ENCODE measurements around the gene NUP93.

The NUP93 gene

DNA sequence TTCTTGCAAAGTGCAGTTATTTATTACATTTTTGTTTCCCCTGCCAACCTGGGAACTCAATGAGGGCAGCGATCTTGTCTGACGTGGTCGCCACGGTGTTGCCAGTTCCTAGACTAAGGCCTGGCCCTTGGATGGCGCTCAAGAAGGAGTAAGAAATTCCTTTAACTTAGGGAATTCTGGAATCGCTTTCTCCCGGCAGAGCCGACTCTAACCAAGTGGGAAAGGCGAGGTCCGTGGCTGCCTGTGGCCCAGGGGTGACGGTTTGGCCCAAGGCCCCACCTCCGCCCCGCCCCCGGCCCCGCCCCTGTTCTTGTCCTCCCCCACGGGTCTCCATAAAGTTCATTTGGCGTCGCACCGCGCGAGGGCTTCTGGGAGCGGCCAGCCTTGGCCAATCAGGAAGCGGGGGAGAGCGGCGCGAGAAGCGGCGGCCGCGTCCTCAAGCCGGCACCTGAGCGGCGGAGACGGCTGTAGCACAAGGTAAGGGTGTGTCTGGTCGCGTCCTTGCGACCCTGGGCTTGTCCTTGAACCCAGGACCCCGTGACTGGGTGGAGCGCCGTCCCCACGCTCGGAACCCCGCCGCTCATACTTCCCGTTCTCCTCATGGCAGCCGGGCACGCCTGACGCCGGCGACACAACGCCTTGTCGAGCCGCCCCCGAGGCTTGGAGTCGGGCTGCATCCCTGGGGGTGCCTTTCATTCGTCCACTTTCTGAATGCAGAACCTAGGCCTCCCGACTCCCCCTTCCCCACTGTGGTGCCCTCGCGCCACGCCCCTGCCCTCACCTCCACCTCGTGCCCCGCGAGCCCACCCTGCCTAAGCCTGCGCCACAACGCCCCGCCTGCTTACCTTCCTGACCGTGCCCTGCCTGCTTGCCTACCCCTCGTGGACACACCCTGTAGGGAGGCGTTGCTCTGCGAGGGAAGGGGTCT is at the start of gene NUP93:
NUP93 (plus strand) TSS at position 395 of the 928 bp plus-strand sequence. CDS start 18,119 bp downstream, outside the sequence.
- DNase-seq (ENCODE audit: low spot score) = peak; percentile 89

DNA sequence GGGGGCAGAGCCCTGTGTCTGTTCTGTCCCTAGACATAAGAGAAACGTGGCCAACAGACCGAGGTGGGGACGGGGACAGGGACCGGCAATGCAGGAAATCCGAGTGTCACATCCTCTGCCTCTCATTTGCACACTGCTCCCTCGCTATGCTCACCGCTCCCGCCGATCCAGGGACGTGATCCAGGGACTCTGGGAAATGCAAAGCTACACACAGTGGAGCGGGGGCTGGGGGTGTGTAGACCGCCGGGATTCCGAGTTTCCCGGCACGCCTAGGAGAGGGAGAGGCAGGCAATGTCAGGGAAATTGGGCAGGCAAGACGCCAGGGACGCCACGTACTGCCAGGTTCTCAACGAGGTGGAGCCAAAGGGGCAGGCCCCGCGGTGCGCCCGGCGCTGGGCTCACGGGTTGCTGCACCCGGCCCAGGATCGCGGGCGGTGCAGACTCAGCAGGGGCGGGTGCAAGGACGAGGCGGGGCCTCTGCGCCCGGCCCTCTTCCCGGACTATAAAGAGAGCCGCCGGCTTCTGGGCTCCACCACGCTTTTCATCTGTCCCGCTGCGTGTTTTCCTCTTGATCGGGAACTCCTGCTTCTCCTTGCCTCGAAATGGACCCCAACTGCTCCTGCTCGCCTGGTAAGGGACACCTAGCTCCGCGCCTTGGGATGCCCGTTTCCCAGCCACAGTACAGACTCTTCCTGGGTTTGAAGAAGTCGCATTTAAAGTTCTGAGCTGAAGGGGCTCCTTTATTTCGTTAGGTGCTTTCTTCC is 47.8 kb upstream of the NUP93 start, which contains the start of gene MT1X:
MT1X (plus strand) TSS at position 532 of the 764 bp plus-strand sequence; CDS start at position 603, 71 bp downstream.
- peak; percentile 73 for DNase-seq (ENCODE audit: low spot score)

DNA sequence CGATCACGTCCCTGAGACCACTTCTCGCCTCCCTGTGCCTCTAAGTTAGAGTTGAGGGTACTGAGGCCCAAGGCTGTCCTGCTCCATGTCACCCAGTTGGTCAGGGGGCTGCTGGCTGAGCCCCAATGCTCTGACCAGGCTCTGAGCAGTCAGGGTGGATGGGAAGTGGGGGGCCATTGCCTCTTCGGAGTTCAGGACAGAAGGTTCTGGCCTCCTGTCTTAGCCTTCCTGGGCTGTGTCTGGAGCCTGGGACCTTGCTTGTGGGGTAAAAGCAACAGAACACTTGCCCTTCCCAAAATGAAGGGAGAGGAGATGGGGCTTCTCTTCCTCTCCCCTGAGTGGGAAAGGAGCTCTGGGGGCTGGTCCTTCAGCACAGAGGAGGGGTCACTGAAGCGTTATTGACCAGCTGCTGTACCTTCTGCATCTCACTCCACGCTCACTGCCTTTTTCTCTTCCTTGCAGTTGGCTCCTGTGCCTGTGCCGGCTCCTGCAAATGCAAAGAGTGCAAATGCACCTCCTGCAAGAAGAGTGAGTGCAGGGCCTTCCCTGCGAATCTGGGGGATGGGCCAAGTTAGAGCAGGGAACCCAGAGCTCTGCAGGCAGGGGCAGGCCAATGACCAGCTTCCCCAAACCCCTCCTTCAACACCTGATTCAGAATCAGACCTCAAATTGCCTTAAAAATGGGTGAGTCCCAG is 47.1 kb upstream of the NUP93 start:
- no peak for DNase-seq (ENCODE audit: low spot score)

DNA sequence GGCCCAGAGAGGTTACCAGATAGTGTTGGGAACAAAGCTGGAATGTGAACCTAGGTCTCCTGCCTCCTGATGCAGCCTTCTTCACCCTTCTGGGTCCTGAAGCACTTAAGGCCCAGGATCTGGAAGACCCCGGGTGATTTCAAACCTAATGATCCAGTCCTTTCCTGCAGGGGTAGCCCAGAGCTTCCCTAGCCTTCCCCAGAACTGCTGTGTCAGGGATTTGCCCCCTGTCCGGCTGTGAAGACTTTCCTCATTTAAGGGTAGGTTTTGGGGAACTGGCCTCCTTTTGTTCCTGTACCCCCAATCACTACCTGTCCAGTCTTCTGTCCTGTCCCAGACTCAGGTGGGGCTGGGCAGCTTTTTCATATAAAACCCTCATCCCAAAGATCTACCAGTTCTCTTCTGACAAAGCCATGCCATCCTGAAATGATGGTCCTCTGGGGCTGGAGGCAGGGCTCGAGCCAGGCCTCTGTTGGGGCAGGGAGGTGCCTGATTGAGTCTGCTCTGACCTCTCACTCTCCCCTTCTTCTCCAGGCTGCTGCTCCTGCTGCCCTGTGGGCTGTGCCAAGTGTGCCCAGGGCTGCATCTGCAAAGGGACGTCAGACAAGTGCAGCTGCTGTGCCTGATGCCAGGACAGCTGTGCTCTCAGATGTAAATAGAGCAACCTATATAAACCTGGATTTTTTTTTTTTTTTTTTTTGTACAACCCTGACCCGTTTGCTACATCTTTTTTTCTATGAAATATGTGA is 46.3 kb upstream of the NUP93 start:
- DNase-seq (ENCODE audit: low spot score) = no peak

DNA sequence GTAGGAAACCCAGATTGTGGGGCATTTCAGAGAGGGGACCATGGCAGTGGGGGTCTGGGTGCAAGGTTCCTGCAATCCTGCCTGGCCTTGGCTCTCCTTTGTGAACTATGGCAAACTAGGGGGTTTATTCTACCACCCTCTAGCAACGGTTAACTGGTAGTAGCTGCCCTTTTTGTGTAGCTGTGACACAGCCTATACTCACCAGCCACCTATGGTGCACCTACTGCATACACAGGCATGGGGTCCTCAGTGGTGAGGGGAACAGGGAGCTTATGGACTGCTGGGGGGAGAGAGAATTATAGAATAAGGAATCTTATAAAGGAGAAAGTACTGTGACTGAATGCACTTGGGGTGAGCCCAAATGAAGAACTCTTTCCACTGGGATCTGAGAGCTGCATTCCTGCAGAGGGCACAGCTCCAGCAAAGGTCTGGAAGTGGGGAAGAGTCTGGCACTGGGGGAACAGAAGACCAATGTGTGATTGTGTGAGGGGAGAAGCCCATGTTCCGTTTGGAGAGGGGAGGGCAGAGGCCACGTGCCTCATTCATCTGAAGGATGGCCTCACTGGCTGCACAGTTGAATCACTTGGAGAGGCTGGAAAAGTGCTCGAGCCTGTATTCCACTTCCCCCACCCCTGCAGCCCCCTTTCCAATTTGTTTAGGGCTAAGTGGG is 45.5 kb upstream of the NUP93 start:
- DNase-seq (ENCODE audit: low spot score) = no peak

DNA sequence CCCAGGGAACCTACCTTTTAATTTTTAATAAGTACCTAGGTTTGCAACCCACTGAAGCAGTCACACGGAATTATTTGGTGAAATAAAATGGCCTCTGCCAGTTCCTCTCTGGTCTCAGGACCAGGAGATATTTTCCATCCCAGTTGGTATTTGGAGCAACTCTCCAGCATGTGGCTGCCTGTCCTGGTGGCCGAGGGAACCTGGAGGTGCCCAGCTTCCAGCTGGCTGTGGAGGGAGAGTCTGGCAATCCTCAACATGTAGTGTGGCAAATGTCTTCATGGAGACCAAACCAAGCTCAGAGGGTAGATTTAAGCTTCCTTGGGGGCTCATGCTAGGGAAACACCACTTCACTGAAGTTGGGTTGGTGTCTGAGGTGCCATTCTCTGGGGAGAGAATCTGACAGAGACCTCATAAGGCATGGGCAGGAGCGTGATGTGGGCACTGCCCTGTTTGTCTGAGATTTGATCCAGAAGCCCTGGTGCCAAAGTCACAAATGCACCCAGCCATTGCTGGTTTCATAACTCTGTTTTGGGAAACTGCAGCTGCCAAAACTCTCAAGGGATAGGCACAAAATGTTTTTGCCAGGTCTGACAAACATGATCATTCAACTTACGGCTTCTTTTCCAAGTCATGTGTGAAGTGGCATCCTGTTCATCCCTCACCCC is 44.9 kb upstream of the NUP93 start:
- no peak for DNase-seq (ENCODE audit: low spot score)

DNA sequence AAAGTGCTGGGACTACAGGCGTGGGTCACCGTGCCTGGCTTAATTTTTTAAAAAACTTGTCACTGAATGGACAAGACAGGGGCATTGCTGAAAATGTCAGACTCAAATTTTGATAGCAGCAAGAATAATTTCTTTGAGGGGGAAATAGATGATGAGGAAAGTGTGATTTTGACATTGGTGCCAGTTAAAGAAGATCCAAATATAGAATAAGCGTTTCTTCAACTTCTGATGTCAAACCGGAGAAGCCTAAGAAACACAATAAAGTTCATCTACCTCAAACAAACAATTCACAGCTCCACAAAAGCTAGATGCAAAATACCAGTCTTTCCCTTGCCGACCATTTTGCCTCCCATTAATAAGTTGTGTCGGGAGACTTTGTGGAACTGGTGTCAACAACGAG is 43.2 kb upstream of the NUP93 start:
- no peak for DNase-seq (ENCODE audit: low spot score)

DNA sequence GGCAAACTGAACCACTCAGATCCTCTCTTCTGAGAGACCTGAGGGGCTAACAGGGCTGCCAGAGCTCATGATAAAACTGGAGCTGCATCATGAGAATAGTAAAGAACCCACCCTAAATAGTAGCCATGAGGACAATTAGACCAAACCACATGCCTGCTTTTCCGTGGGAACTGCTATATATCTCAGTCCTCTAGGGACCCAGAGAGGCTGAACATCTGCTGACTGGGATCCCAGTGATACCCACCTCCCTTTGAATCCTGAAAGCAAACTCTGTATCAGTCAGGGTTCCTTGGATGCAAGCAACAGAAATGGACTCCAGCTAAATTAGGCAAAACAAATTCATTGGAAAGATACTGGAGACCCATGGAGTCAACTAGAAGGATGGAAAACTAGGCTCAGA is 41.2 kb upstream of the NUP93 start:
- DNase-seq (ENCODE audit: low spot score) = no peak

DNA sequence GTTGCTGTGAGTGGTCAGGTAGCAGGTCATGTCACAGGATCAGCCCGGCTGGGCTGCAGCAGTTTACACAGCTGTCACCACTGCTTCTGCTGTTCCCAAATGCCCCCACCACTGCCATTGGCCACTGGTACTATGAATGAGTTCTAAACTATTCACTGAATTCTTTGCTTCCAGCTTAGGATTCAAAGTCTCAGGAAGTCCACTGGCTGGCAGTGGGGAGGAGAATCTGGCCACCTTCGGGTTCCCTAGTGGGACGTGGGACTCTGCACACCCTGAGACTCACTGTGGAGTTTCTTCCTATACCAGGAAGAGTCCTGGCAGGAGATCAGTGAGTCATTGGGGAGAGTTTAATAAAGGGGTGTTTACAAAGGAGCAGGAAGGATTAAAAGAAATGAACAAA is 40.8 kb upstream of the NUP93 start:
- no peak for DNase-seq (ENCODE audit: low spot score)

DNA sequence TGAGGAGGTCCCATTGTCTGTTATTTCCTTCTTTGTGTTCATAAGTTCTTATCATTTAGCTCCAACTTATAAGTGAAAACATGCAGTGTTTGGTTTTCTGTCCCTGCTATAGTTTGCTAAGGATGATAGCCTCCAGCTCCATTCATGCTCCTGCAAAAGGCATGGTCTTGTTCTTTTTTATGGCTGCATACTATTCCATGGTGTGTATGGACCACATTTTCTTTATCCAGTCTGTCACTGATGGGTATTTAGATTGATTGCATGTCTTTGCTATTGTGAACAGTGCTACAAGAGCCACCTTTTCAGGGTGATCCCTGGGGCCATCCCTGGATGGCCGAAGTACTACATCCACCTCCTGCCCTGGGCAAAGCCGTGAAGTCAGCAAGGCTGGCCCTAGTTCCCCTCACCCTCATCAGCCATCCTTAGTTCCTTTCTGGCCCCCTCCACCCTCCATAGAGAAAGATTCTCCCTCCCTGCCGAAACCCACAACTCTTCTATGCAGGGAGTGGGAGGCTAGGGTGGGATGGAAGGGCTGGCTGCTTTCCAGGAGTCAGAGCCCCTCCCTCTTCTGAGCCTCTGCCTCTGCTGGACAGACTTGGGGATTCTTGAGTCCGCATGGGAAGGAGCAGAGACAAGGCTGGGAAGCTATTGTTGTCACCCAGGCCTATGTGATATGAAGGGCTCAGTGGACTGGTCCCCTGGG is 39.4 kb upstream of the NUP93 start:
- no peak for DNase-seq (ENCODE audit: low spot score)

DNA sequence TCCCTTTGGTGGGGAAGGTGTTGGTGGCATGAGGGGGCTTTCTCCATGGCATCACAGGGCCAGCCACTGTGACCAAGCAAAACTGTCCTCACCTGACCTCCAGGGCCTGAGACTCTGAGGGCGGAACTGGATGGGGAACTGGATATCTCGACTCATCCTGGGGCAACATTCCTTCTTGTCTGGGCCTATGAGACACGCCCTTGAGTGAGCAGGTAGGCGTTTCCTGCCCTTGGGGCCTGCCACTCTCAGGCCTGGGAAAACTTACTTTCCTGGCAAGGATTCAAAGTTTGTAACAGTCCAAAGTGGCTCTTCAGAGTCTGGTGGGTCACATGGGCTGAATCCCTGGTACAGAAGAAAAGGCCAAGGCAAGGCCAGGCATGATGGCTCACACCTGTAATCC is 38.0 kb upstream of the NUP93 start:
- DNase-seq (ENCODE audit: low spot score) = no peak

DNA sequence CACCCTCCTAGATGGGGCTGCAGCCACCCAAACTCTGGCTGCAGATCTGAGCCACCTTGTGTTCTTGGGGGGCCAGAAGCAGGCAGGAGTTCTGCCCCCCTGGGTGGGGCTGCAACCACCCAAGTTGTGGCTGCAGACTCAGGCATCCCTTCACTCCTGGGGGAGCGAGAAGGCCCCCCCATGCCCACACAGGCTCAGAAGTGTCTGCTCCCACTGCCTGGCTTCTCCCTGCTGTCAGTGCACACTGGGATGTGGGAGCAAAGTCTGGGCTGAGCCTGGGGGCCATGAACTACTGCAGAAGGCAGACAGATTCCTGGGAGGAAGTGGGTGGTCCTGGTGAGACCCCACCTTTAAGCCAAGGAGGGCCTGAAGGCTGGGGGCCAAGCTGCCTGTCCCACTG is 34.7 kb upstream of the NUP93 start:
- no peak for DNase-seq (ENCODE audit: low spot score)

DNA sequence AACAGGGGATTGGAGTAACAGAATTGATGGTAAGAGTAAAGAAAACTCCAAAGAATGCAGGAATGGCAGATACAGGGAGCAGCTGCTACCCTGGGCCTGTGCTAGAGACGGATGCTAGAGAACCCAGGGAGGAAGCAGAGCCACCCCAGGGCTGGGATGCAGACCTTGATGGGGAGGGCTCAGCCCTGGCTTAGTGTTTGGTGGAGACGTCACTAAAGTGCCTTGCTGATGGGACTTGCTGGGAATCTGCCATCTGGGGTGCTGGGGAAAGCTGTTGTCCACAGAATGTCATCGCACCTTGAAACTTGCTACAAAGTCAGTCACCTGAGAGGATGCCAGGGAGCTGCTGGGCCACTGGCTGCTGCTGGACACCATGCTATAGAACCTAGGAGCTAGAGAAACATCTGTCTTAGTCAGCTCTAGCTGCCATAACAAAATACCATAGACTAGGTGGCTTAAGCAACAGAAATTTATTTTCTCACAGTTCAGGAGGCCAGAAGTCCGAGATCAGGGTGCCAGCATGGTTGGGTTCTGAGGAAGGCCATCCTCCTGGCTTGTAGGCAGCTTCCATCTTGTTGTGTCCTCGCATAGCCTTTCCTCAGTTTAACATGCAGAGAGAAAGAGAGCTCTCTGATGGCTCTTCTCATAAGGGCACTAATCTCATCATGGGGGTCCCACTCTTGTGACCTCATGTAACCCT is 32.3 kb upstream of the NUP93 start:
- DNase-seq (ENCODE audit: low spot score) = no peak

DNA sequence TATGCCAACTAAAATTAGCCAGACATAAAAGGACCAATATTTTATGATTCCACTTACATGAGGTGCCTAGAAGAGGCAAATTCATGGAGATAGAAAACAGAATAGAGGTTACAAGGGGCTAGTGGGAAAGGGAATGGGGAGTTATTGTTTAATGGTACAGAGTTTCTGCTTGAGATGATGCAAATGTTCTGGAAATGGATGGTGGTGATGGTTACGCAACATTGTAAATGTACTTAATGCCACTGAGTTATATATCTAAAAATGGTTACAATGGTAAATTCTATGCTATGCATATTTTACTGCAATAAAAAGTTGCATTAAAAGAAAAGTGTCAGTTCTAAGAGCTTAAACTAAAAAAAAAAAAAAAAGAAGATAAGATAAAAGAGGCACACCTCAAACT is 29.7 kb upstream of the NUP93 start:
- DNase-seq (ENCODE audit: low spot score) = no peak

DNA sequence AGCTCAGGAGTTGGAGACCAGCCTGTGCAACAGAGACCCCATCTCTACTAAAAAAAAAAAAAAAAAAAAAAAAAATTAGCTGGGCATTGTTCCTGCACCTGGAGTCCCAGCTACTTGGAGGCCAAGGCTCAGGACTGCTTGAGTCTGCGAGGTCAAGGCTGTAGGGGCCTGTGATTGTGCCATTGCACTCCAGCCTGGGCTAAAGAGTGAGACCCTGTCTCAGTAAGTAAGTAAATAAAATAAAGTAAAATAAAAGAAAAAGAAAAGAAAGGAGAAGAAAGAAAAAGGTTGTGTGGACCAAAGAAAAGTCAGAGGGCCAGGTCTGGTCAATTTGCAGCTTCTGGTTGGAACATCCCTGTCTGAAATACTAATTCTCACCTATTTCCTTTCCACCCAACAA is 29.3 kb upstream of the NUP93 start:
- DNase-seq (ENCODE audit: low spot score) = no peak

DNA sequence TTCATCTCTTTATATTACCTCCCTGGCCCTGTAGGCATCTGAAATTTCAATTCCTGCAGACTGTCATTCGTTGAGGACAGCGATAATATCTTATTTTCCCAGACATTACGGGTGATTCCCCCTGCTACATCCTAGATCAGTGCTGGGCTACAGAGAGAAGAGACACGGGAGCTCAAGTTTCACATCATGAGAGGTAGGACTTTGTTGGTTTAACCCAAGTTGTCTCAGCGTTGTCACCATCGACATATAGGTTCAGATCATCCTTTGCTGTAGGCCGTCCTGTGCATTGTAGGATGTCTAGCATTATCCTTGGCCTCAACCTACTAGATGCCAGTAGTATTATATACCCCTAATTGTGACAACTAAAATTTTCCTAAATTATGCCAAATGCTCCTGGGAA is 28.4 kb upstream of the NUP93 start:
- DNase-seq (ENCODE audit: low spot score) = no peak

DNA sequence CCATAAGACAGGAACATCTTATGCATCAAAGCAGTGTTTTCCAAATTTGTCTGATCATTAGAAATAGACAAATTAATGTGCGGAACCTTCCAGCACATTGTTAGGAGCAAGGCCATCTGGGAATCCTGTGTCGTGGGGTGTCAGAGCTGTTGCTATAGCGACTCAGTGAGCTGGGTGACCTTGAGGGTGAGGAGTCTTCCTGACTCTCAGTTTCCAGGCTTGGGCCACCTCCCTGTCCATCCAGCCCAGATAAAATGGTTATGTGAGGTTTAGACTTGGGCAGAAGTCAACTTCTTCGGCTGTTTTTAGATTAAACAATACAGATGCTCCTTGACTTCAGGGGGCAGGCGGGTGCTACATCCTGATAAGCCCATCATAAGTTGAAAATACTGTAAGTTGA is 27.1 kb upstream of the NUP93 start:
- no peak for DNase-seq (ENCODE audit: low spot score)

DNA sequence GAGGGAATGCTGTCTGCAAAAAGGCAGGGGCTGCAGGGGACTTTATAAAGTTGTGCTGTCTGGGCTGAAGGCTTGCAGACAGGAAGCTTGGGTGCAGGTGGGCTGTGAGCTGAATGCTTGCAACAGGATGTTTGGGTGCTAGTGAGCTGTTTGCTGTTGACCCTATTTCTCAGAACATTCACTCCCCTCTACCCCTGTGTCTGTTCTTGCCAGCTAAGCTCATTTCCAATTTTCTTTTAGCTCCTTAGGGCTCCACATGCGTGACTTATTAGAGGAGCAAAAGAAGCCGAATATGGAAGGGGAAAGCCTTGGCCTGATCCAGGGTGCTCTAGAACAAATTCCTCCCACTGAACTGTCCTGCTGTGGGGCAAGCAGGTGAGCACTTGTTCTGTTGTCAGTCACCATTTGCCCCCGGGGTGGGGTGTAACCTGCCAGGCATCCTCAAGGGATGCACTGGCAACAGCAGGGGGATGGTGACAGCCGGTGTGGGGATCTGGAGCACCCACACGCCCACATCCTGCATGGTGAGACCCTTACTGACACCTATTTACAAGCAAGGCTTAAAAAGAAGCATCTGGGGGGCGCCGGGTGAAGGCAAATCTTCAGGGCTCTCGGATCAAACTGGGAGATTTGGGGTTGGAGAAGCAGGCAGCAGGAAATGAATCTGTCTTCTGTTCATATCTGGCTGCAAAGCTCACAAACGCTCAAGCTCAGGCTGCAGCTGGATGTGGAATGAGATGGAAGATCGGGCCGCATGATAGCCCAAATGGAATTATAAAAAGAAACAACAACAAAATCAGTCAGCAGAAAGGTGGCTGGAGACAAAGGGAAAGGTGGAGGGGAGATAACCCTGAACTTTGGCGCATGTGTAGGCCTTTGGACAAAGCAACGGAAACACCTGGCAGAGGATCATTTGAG is 21.1 kb upstream of the NUP93 start:
- no peak for DNase-seq (ENCODE audit: low spot score)

Data from pons (tissue), 1 donor.